SK-N-MC (cell line): Measurements from ENCODE around the gene PTPRQ.

Source experiments
- EZH2 ChIP-seq: fragments of 200-600 bp; sonication (generic); IDR thresholded peaks from one replicate; pipeline ENCODE4 v1.6.1; 2017; ENCODE audit warnings: antibody characterized with exemption
- POLR2AphosphoS5 ChIP-seq: IDR thresholded peaks from 2 replicates; pipeline ENCODE4 v1.6.1; 2012; ENCODE audit warnings: mild to moderate bottlenecking, low read depth, low read length, borderline replicate concordance

DNA sequence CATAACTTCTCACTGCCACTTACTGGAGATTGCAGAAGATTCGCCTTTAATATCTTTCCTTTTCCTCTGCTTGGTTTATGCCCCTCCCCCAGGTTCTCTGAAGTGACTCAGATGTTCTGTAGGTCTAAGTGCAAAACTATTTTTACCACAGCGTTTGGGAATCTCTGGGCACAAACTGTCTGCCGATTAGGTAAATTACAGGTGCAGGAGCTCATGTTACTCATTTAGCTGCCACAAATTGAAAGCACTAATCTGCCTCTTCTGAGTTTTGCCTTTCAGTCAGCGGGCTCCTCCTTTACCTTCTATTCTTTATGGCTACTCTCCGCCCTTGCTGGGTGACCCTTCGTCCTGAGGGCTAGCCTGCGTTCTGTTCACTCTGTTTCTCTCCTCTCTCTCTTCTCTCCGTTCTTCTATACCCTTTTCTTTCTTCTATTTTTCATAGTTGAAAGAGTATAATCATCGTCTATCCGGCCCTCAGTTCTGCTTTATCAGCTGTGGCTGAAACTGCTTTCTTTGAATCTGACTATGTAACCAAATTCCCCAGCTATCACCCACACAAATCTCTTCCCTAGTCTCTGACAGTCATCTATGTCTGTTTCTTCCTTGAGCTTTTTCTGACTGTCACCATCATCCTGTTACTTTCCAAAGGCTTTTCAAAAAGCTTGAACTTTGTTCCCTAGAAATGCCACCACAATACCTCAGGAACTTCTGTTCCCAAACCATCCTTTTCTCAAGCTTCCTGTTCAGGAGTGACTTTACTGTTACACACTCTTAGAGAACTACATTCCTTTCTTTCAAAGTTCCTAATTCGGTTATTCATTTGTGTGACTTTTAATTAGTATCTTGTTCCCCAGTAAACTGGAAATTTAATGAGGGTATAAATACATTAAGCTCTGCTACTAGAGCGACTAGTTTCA, 259.1 kb downstream of the PTPRQ start:
- TF ChIP-seq POLR2AphosphoS5 (no peak), EZH2 (no peak)
